ENCODE measurements around the gene ADAMTS12.

ADAMTS12 gene, protein sequence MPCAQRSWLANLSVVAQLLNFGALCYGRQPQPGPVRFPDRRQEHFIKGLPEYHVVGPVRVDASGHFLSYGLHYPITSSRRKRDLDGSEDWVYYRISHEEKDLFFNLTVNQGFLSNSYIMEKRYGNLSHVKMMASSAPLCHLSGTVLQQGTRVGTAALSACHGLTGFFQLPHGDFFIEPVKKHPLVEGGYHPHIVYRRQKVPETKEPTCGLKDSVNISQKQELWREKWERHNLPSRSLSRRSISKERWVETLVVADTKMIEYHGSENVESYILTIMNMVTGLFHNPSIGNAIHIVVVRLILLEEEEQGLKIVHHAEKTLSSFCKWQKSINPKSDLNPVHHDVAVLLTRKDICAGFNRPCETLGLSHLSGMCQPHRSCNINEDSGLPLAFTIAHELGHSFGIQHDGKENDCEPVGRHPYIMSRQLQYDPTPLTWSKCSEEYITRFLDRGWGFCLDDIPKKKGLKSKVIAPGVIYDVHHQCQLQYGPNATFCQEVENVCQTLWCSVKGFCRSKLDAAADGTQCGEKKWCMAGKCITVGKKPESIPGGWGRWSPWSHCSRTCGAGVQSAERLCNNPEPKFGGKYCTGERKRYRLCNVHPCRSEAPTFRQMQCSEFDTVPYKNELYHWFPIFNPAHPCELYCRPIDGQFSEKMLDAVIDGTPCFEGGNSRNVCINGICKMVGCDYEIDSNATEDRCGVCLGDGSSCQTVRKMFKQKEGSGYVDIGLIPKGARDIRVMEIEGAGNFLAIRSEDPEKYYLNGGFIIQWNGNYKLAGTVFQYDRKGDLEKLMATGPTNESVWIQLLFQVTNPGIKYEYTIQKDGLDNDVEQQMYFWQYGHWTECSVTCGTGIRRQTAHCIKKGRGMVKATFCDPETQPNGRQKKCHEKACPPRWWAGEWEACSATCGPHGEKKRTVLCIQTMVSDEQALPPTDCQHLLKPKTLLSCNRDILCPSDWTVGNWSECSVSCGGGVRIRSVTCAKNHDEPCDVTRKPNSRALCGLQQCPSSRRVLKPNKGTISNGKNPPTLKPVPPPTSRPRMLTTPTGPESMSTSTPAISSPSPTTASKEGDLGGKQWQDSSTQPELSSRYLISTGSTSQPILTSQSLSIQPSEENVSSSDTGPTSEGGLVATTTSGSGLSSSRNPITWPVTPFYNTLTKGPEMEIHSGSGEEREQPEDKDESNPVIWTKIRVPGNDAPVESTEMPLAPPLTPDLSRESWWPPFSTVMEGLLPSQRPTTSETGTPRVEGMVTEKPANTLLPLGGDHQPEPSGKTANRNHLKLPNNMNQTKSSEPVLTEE (N-terminal part only)

DNA sequence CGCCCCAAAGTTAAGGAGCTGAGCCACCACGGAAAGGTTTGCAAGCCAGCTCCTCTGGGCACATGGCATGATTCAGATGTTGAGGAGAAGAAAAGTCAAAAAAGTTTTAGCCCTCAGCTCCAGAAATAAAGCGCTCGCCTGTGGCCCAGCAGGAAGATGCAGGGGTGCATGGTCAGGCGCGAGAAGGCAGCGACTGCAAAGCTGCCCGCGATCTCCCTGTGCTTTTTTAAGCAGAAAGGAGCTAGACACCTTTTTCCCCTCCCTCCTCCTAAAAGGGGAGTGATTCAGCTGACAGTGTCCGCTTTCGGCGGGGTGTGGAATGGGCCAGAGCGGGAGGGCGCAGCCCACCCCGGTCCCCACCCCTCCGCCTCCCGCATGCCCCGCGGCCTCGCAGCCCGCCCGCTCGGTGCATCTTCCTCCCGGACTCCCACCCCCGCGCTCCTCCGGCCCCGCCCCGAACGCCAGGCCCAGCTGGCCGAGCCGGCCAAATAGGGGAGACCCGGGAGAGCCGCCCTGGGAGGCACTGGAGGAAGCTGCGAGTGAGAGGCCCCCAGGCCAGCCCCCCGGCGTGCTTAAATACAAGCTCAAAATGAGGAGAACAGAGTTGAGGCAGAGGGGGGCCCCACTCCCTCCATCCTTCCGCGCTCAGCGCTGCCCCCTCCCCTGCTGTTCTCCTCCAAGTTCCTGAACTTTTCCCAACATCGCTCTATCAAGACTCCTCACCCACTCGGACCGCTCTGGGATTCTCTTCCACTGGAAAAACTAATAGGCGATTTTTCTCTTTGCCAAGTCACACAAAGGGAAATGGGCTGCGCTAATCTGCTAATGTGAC lies at the start of gene ADAMTS12:
ADAMTS12 (minus strand) TSS at position 203 of the 832 bp plus-strand sequence; CDS start at position 69, 134 bp downstream.
- H3K27me3 ChIP-seq: peaks cover 71% of the 10 kb centered on the region
- TF ChIP-seq, protein P1, sequence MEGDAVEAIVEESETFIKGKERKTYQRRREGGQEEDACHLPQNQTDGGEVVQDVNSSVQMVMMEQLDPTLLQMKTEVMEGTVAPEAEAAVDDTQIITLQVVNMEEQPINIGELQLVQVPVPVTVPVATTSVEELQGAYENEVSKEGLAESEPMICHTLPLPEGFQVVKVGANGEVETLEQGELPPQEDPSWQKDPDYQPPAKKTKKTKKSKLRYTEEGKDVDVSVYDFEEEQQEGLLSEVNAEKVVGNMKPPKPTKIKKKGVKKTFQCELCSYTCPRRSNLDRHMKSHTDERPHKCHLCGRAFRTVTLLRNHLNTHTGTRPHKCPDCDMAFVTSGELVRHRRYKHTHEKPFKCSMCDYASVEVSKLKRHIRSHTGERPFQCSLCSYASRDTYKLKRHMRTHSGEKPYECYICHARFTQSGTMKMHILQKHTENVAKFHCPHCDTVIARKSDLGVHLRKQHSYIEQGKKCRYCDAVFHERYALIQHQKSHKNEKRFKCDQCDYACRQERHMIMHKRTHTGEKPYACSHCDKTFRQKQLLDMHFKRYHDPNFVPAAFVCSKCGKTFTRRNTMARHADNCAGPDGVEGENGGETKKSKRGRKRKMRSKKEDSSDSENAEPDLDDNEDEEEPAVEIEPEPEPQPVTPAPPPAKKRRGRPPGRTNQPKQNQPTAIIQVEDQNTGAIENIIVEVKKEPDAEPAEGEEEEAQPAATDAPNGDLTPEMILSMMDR (IDR thresholded peaks at IDR 0.05): no peak
- no peaks in the 10 kb centered on the region for H3K36me3 ChIP-seq
- no peak within 1 kb of the TSS for H3K4me3 ChIP-seq (ENCODE audit: low read depth in 1 of 2, low read length in 1 of 2)
- H3K4me1 ChIP-seq (ENCODE audit: control insufficient read depth in 1 of 2, insufficient read depth in 1 of 2, low read depth in 1 of 2, low read length in 1 of 2): no peaks in the 10 kb centered on the region
- no peak within 1 kb of the TSS for H3K27ac ChIP-seq
- H3K9me3 ChIP-seq: no peaks in the 10 kb centered on the region

DNA sequence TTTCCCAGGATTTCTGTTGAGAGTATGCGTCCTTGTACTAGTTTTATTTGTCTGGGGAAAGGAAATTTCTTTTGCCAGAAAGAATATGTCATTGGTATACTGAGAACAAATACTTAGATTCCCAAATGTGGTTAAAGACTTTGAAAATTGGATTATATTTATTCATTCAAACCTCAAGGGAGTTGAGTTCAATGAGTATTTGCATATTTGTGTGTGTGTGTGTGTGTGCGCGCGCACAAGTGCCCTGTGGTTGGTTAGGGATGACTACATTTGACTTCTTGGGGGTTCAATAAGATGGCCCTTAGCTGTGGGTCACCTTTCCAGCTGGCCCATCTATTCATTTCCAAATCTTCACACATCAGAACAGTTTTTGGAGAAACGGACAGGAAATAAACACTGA lies 49.3 kb upstream of the ADAMTS12 start:
- H3K4me1 ChIP-seq (ENCODE audit: control insufficient read depth in 1 of 2, insufficient read depth in 1 of 2, low read depth in 1 of 2, low read length in 1 of 2): peaks cover 0 to 7% of the 10 kb centered on the region in 2 experiments
- no peak overlapping the region for H3K4me3 ChIP-seq (ENCODE audit: low read depth in 1 of 2, low read length in 1 of 2)
- no peaks in the 10 kb centered on the region for H3K9me3 ChIP-seq
- H3K36me3 ChIP-seq: no peaks in the 10 kb centered on the region
- H3K27ac ChIP-seq: no peak overlapping the region
- H3K27me3 ChIP-seq: peaks cover 96% of the 10 kb centered on the region
- TF ChIP-seq, protein P1 (IDR thresholded peaks at IDR 0.05): no peak

DNA sequence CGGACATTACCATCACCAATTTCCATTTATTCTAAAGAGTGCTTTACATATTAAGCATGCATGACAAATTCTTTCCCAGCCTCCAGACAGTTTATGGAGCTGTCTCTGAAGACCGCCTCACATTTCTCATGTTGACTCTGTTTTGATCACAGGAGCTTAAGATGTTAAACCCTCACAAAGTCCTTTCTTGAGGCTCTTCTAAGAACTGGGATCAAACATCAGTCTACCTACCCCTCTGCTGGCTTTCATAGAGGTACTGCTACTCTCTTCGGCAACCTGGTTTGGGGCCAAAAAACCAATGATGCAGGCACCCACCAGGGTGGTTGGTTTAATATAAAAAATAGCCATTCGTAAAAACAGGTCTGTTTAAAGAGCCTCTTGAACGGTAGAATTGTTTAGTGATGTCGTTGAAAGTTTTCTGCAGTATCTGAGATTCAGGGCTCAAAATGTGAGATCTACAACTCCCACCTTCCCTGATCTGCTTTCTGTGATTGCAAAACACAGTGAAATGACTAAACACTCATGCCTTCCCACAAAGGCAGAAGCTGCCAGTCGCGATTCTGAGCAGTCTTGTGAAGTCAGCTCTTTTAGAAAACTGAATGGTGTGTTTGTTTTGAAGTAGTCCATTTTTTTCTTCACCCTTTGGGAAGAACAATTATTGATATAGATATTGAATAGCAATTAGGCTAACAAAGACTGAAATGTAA lies 47.9 kb upstream of the ADAMTS12 start:
- Histone ChIP-seq H3K4me1 (ENCODE audit: control insufficient read depth in 1 of 2, insufficient read depth in 1 of 2, low read depth in 1 of 2, low read length in 1 of 2) (peaks cover 0 to 7% of the 10 kb centered on the region in 2 experiments), H3K4me3 (ENCODE audit: low read depth in 1 of 2, low read length in 1 of 2) (no peak overlapping the region), H3K9me3 (no peaks in the 10 kb centered on the region), H3K36me3 (no peaks in the 10 kb centered on the region), H3K27me3 (peaks cover 97% of the 10 kb centered on the region), H3K27ac (no peak overlapping the region)
- TF ChIP-seq, protein P1 (IDR thresholded peaks at IDR 0.05): no peak

DNA sequence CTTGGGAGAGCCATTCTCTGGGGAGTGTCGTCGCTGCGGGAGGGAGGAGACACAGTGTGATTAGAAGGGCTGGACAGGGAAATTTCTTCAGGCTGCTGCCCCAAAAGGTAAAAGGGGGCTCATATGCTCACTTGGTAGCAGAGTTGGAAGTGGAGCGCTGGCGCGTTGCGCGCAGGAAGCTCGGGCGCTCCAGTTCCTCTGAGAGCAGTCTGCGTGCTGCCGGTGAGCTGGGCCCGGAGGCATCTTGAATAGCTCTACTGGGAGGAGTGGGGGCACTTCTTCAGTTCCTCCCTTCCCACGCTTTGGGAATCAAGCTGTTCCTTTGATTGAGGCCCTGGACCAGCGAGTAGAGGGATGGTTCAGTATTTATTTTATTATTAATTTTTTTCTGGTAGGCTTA lies 47.1 kb upstream of the ADAMTS12 start:
- Histone ChIP-seq H3K27ac (no peak overlapping the region), H3K36me3 (no peaks in the 10 kb centered on the region), H3K27me3 (peaks cover 97% of the 10 kb centered on the region), H3K9me3 (no peaks in the 10 kb centered on the region), H3K4me3 (ENCODE audit: low read depth in 1 of 2, low read length in 1 of 2) (no peak overlapping the region), H3K4me1 (ENCODE audit: control insufficient read depth in 1 of 2, insufficient read depth in 1 of 2, low read depth in 1 of 2, low read length in 1 of 2) (peaks cover 0 to 7% of the 10 kb centered on the region in 2 experiments)
- TF ChIP-seq, protein P1 (IDR thresholded peaks at IDR 0.05): no peak
